PC-3 (cell line): ENCODE results near the gene MGA. TPM values are rescaled to one million over a fixed set of nuclear protein-coding genes. Genes with fewer than 3 reads are reported as not detected.

Experiments
- ATAC-seq: fragments of 200-7000 bp; cut with Tn5 transposase; 2 replicates; pipeline ENCODE4 v1.9.1; 2020; ENCODE audit warnings: mild to moderate bottlenecking, moderate library complexity
- BruUV-seq: library from RNA; stranded (reverse); fragments of 400-500 nt; replicated peaks from 2 replicates; lab custom pipeline; 2021; lab: Mats Ljungman, UMichigan
- CTCF ChIA-PET: fragments of 300-600 bp; sonication (Branson Sonifier 250); formaldehyde crosslinking; loops from one replicate; lab custom pipeline; 2022; ENCODE audit warnings: antibody characterized with exemption; lab: Charles Lee
- POLR2A ChIA-PET: fragments of 300-600 bp; sonication (Branson Sonifier 250); formaldehyde crosslinking; loops from one replicate; lab custom pipeline; 2022; ENCODE audit warnings: antibody characterized with exemption; ENCODE audit not compliant: unreplicated experiment; lab: Charles Lee
- DNase-seq: peaks from one replicate; pipeline ENCODE4 v3.0.0-alpha.2; 2015
- H2AFZ ChIP-seq: fragments of 300-600 bp; sonication (generic); 2 replicates; pipeline ENCODE4 v1.6.0; 2016; ENCODE audit warnings: antibody characterized with exemption, low read length
- H3F3A ChIP-seq: fragments of 300-600 bp; sonication (generic); one replicate; pipeline ENCODE4 v1.6.0; 2017; ENCODE audit warnings: antibody characterized with exemption, low read length, control low read depth, mild to moderate bottlenecking; ENCODE audit not compliant: unreplicated experiment
- H3K27ac ChIP-seq: fragments of 300-600 bp; sonication (generic); 2 replicates; pipeline ENCODE4 v1.5.1; 2016; ENCODE audit warnings: mild to moderate bottlenecking, low read length
- H3K27me3 ChIP-seq: fragments of 300-600 bp; sonication (generic); 2 replicates; pipeline ENCODE4 v1.6.1; 2016; ENCODE audit warnings: low read length, mixed read lengths
- H3K36me3 ChIP-seq: fragments of 300-600 bp; sonication (generic); 2 replicates; pipeline ENCODE4 v1.6.1; 2016; ENCODE audit warnings: low read depth, mixed run types, low read length, mixed read lengths
- H3K4me1 ChIP-seq: fragments of 300-600 bp; sonication (generic); 2 replicates; pipeline ENCODE4 v1.5.1; 2016; ENCODE audit warnings: low read length; ENCODE audit not compliant: insufficient read depth
- H3K4me2 ChIP-seq: fragments of 300-600 bp; sonication (generic); 2 replicates; pipeline ENCODE4 v1.6.0; 2016; ENCODE audit warnings: low read length
- H3K4me3 ChIP-seq: fragments of 300-600 bp; sonication (generic); 2 replicates; pipeline ENCODE4 v1.5.1; 2016; ENCODE audit warnings: mild to moderate bottlenecking, low read length, mixed read lengths
- H3K79me2 ChIP-seq: fragments of 300-600 bp; sonication (generic); 2 replicates; pipeline ENCODE4 v1.6.1; 2017; ENCODE audit warnings: low read length, mixed read lengths
- H3K9ac ChIP-seq: fragments of 300-600 bp; sonication (generic); 2 replicates; pipeline ENCODE4 v1.6.0; 2016; ENCODE audit warnings: mild to moderate bottlenecking, low read length
- H3K9me2 ChIP-seq: fragments of 300-600 bp; sonication (generic); replicated peaks from 2 replicates; pipeline ENCODE4 v1.6.1; 2016; ENCODE audit warnings: mixed run types, low read length, mixed read lengths
- H3K9me3 ChIP-seq: fragments of 300-600 bp; sonication (generic); 2 replicates; pipeline ENCODE4 v1.6.1; 2016; ENCODE audit warnings: low read length, mixed read lengths
- H4K20me1 ChIP-seq: fragments of 300-600 bp; sonication (generic); 2 replicates; pipeline ENCODE4 v1.6.1; 2016; ENCODE audit warnings: low read length, mixed read lengths
- CTCF ChIP-seq: fragments of 300-600 bp; sonication (generic); conservative IDR thresholded peaks from 2 replicates; pipeline ENCODE4 v1.5.1; 2017; ENCODE audit warnings: antibody characterized with exemption, low read depth, mild to moderate bottlenecking, low read length
- EZH2 ChIP-seq: fragments of 300-600 bp; sonication (generic); IDR thresholded peaks from one replicate; pipeline ENCODE4 v1.6.1; 2017; ENCODE audit warnings: antibody characterized with exemption, mild to moderate bottlenecking, low read length; ENCODE audit not compliant: unreplicated experiment
- EZH2phosphoT487 ChIP-seq: fragments of 300-600 bp; sonication (generic); IDR thresholded peaks from 2 replicates; pipeline ENCODE4 v1.6.1; 2018; ENCODE audit warnings: mild to moderate bottlenecking, antibody characterized with exemption, low read length, borderline replicate concordance
- intact Hi-C: fragments of 100-400 bp; cut with micrococcal nuclease; formaldehyde crosslinking; loops from 2 replicates; pipeline ENCODE4 v1.9.0; 2023
- total RNA-seq: library from RNA; depleted of rRNA; stranded (reverse); fragments of >200 nt; gene quantifications from 2 replicates; pipeline ENCODE4 v1.2.3, GENCODE V29; 2014

Gene MGA
- total RNA-seq, 1 experiment from 2014 or later: 21.2 TPM

GRCh38 chr15:41789236-41789635, 129.0 kb downstream of the MGA start:
- Histone ChIP-seq H2AFZ (no peak overlapping the region), H3F3A (no peaks in the 10 kb centered on the region), H3K27me3 (no peaks in the 10 kb centered on the region), H3K4me1 (peaks cover 36% of the 10 kb centered on the region), H3K4me2 (no peak overlapping the region), H4K20me1 (no peaks in the 10 kb centered on the region), H3K36me3 (0 out of 2 replicates have a peak, but pooled peaks cover under 1% of the 10 kb centered on the region), H3K9me2 (no peaks in the 10 kb centered on the region), H3K27ac (no peak overlapping the region), H3K9me3 (no peaks in the 10 kb centered on the region), H3K79me2 (peaks cover 80% of the 10 kb centered on the region), H3K4me3 (no peak overlapping the region), H3K9ac (no peak overlapping the region)
- ChIA-PET CTCF (interaction anchor here (0.6 kb wide), 1 partner anchor 444 kb away, joined by 3 read pairs; no protein-coding TSS in a partner anchor), POLR2A (interaction anchor here (0.7 kb wide), 1 partner anchor 15 kb away, joined by 6 read pairs; the partner anchor contains the start of gene MAPKBP1)
- no peak for TF ChIP-seq CTCF
- no peak for TF ChIP-seq EZH2phosphoT487
- no peak for TF ChIP-seq EZH2
- intact Hi-C loops: no loop called here
- no peak for ATAC-seq
- no peak for DNase-seq
- no TSS peak for BruUV-seq

DNA sequence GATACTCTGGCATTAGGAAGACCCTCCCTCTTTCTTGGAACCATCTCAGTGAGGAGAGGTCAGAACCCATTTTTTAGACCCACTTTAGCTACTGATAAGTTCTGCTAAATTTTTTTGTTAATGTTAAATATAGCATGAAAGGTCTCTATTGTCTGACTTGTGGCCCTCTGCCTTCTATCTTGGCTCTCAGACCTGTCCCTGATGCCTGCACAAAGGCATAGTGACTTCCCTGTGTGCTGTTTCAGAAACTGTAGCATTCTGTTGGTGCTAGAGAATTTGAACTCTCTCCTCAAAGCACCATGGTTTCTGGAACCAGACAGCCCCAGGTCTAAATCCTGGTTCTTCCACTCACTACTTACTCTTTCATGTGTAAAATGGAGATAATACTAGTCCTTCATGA, 129.5 kb downstream of the MGA start:
- H3K27ac ChIP-seq: peak overlapping the region; percentile 84; the same call in 1 of the 2 replicates
- H3K36me3 ChIP-seq: no peaks in the 10 kb centered on the region
- no peak overlapping the region for H2AFZ ChIP-seq
- no peaks in the 10 kb centered on the region for H3K9me3 ChIP-seq
- no peaks in the 10 kb centered on the region for H3K9me2 ChIP-seq
- no peaks in the 10 kb centered on the region for H3F3A ChIP-seq
- H3K4me1 ChIP-seq: peaks cover 36% of the 10 kb centered on the region
- no TSS peak for BruUV-seq
- no peak overlapping the region for H3K9ac ChIP-seq
- ChIA-PET POLR2A (no interaction called here), CTCF (interaction anchor here (0.6 kb wide), 1 partner anchor 445 kb away, joined by 3 read pairs; no protein-coding TSS in a partner anchor)
- H3K4me2 ChIP-seq: no peak overlapping the region
- H3K4me3 ChIP-seq: no peak overlapping the region
- intact Hi-C loops: loop anchor here (2.0 kb wide), 1 partner anchor 15 kb away; the partner anchor contains the start of gene MAPKBP1
- H3K79me2 ChIP-seq: peaks cover 82% of the 10 kb centered on the region
- H3K27me3 ChIP-seq: no peaks in the 10 kb centered on the region
- ATAC-seq (no peak), DNase-seq (no peak)
- H4K20me1 ChIP-seq: no peaks in the 10 kb centered on the region
- TF ChIP-seq EZH2 (no peak), CTCF (no peak), EZH2phosphoT487 (no peak)

DNA sequence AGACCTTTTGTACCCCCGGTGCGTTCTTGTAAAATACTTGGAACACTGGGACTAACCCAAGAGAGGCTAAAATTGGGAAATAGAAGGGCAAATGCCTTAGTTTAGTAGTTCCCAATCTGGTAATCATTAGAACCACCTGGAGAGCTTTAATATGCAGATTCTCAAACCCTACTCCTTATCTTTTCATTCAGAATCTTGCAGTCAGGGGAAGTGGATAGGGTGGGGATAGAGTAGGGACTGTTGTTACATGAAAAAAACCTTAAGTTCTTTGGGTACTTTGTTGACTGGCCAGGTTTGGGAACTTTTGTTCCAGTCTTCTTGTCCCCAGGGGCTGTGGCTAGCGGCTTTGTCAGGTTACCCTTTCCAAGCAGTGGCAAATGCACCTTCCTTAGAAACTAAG, 130.0 kb downstream of the MGA start:
- intact Hi-C loops: loop anchor here (2.0 kb wide), 1 partner anchor 15 kb away; the partner anchor contains the start of gene MAPKBP1
- Histone ChIP-seq H3K36me3 (no peaks in the 10 kb centered on the region), H3K79me2 (peaks cover 78% of the 10 kb centered on the region), H3K9me2 (no peaks in the 10 kb centered on the region), H3K4me3 (no peak overlapping the region), H3F3A (no peaks in the 10 kb centered on the region), H3K27ac (peak overlapping the region; percentile 84), H3K4me1 (peaks cover 36% of the 10 kb centered on the region), H2AFZ (no peak overlapping the region), H3K4me2 (peak overlapping the region; percentile 75), H3K9me3 (no peaks in the 10 kb centered on the region), H3K9ac (no peak overlapping the region), H4K20me1 (no peaks in the 10 kb centered on the region), H3K27me3 (no peaks in the 10 kb centered on the region)
- CTCF ChIA-PET: no interaction called here
- no peak for ATAC-seq
- POLR2A ChIA-PET: no interaction called here
- BruUV-seq: no TSS peak
- TF ChIP-seq EZH2phosphoT487 (no peak), EZH2 (no peak), CTCF (no peak)
- no peak for DNase-seq
